K562 (cell line): ENCODE measurements around the gene HSPA14. TPM values are rescaled to one million over a fixed set of nuclear protein-coding genes. Genes with fewer than 3 reads are reported as not detected.

Experiments
- ARID4B ChIP-seq: sonication (generic); formaldehyde crosslinking; IDR thresholded peaks from 2 replicates; pipeline ENCODE4 v1.8.0; 2022; ENCODE audit warnings: mild to moderate bottlenecking, missing genetic modification reagents
- CREBBP ChIP-seq: IDR thresholded peaks from one replicate; pipeline ENCODE4 v1.6.1; 2012; ENCODE audit warnings: low read depth, mild to moderate bottlenecking, control low read depth, inconsistent platforms, low read length
- ETV1 ChIP-seq: fragments of 450-650 bp; conservative IDR thresholded peaks from 2 replicates; pipeline ENCODE4 v1.6.1; 2016; ENCODE audit warnings: missing genetic modification characterization, control low read depth, low read depth, missing compliant biosample characterization
- HCFC1 ChIP-seq: IDR thresholded peaks from 2 replicates; pipeline ENCODE4 v1.6.1; 2012; ENCODE audit warnings: low read depth, low read length, improper control_type of control experiment
- MAZ ChIP-seq, 2 experiments: fragments of 450-650 bp in 1 of 2; sonication (generic) in 1 of 2; formaldehyde crosslinking; IDR thresholded peaks in 1 of 2; conservative IDR thresholded peaks in 1 of 2; 2 replicates each; pipeline versions ENCODE4 v1.4.0 to v1.5.0; 2020; ENCODE audit warnings: mild to moderate bottlenecking in 1 of 2, missing genetic modification reagents in 1 of 2
- MEF2D ChIP-seq: conservative IDR thresholded peaks from 2 replicates; pipeline ENCODE4 v1.6.1; 2016; ENCODE audit warnings: low read depth, missing genetic modification characterization, missing compliant biosample characterization
- SP1 ChIP-seq: sonication (generic); formaldehyde crosslinking; IDR thresholded peaks from 2 replicates; pipeline ENCODE4 v1.8.1; 2022; ENCODE audit warnings: mild to moderate bottlenecking, missing genetic modification reagents
- ZNF143 ChIP-seq: sonication (generic); formaldehyde crosslinking; IDR thresholded peaks from 2 replicates; pipeline ENCODE4 v1.9.0; 2022; ENCODE audit warnings: mild to moderate bottlenecking, missing genetic modification reagents
- ZNF197 ChIP-seq: fragments of 200-800 bp; sonication (Bioruptor generic); IDR thresholded peaks from 2 replicates; pipeline ENCODE4 v1.6.1; 2016; ENCODE audit warnings: low read depth, missing genetic modification characterization, missing compliant biosample characterization
- ZNF395 ChIP-seq: fragments of 200-800 bp; sonication (Bioruptor generic); IDR thresholded peaks from 2 replicates; pipeline ENCODE4 v1.6.1; 2017; ENCODE audit warnings: missing genetic modification characterization, missing compliant biosample characterization
- ZNF449 ChIP-seq: fragments of 250-450 bp; sonication (Bioruptor Pico); IDR thresholded peaks from 2 replicates; pipeline ENCODE4 v1.8.0; 2022; ENCODE audit warnings: moderate library complexity, mild to moderate bottlenecking, inconsistent platforms
- ZNF644 ChIP-seq: fragments of 200-800 bp; sonication (Bioruptor generic); IDR thresholded peaks from 2 replicates; pipeline ENCODE4 v1.6.1; 2016; ENCODE audit warnings: low read depth, missing genetic modification characterization, missing compliant biosample characterization
- ZNF76 ChIP-seq: fragments of 250-450 bp; sonication (Bioruptor Pico); IDR thresholded peaks from 2 replicates; pipeline ENCODE4 v1.4.0; 2020; ENCODE audit warnings: mild to moderate bottlenecking, moderate library complexity, borderline replicate concordance
- ZNF79 ChIP-seq: fragments of 250-450 bp; sonication (Bioruptor Pico); IDR thresholded peaks from 2 replicates; pipeline ENCODE4 v1.4.0; 2020; ENCODE audit warnings: low read depth, mild to moderate bottlenecking, moderate library complexity
- polyA plus RNA-seq, 8 experiments: library from polyadenylated mRNA; depleted of rRNA in 4 of 8; stranded (reverse) in 5 of 8; unstranded in 3 of 8; fragments of >200 nt; fragmentation: Nextera tagmentation in 2 of 8; fragmentation: Illumina TruSeq in 1 of 8; extraction: Ambion mirVana in 2 of 8; extraction: Trizol in 1 of 8; gene quantifications; 2 replicates each; pipeline versions ENCODE4 v1.2.1 to v1.2.3, GENCODE V29; 2011 to 2014; ENCODE audit warnings: inconsistent platforms in 1 of 8, missing spikeins in 1 of 8
- total RNA-seq, 7 experiments: library from RNA; depleted of rRNA in 6 of 7; stranded (reverse); fragments of >200 nt in 6 of 7; fragmentation: Illumina TruSeq in 2 of 7; extraction: Trizol in 2 of 7; gene quantifications; 2 replicates each; pipeline versions ENCODE4 v1.2.1 to v1.2.3, GENCODE V29; 2011 to 2021; ENCODE audit warnings: low replicate concordance in 1 of 7
- TF ChIP-seq, protein P1 (sequence below): sonication (generic); formaldehyde crosslinking; IDR thresholded peaks from 2 replicates; pipeline ENCODE4 v1.8.0; 2022; ENCODE audit warnings: mild to moderate bottlenecking, missing genetic modification reagents, borderline replicate concordance
- TF ChIP-seq, protein P2 (sequence below), 3 experiments: IDR thresholded peaks in 2 of 3; conservative IDR thresholded peaks in 1 of 3; 2 replicates each; pipeline ENCODE4 v1.5.1; 2011 to 2012; ENCODE audit warnings: low read length in 3 of 3, mild to moderate bottlenecking in 3 of 3, control low read depth in 2 of 3, improper control_type of control experiment in 1 of 3, inconsistent platforms in 1 of 3, low read depth in 1 of 3, mixed read lengths in 1 of 3, moderate library complexity in 1 of 3; ENCODE audit not compliant: insufficient read depth in 2 of 3

The HSPA14 gene
- total and polyA plus RNA-seq, 9 of the 15 experiments (the other 6 are each of a cell fraction or from before 2014, with no cell fraction given) = 41.9 to 75.0 (median 63.2) TPM

DNA sequence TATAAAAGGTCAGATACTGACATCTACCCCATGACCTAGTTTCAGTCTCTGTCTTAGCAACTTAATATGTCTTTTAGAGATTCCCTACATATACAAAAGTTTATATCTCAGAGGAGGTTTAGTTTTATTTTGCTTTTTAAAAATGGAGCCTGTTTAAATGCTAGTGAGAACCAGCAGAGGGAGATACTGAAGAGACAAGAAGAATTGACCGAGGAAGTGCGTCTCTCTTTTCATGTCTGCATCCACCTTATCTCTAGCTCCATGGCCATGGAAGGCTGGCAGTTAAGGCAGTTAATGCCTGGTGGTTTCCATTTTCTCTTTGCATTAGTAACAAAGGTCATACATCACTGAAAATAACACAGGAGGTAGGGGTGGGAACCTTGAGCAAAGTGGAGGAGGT, 51.2 kb downstream of the HSPA14 start (continued):
- TF ChIP-seq ZNF449 (CRISPR knock-in tag) (no peak), ZNF143 (CRISPR knock-in tag) (no peak), ETV1 (tag) (peak; percentile 18; the same call in 1 of the 2 replicates), ZNF395 (CRISPR knock-in tag) (0 out of 2 replicates have a peak, but pooled peaks have one; percentile 28), ZNF76 (CRISPR knock-in tag) (no peak), ZNF197 (CRISPR knock-in tag) (no peak), MAZ (CRISPR knock-in tag; conservative IDR thresholded peaks at IDR 0.05 in 1 of 2, IDR thresholded peaks at IDR 0.05 in 1 of 2) (no peak), CREBBP (no peak), SP1 (CRISPR knock-in tag) (no peak), MEF2D (tag) (no peak), ZNF79 (CRISPR knock-in tag) (no peak), ARID4B (CRISPR knock-in tag) (no peak), ZNF644 (tag) (peak; percentile 72; the same call in 1 of the 2 replicates), HCFC1 (0 out of 2 replicates have a peak, but pooled peaks have one; percentile 20)
- TF ChIP-seq, protein P1, sequence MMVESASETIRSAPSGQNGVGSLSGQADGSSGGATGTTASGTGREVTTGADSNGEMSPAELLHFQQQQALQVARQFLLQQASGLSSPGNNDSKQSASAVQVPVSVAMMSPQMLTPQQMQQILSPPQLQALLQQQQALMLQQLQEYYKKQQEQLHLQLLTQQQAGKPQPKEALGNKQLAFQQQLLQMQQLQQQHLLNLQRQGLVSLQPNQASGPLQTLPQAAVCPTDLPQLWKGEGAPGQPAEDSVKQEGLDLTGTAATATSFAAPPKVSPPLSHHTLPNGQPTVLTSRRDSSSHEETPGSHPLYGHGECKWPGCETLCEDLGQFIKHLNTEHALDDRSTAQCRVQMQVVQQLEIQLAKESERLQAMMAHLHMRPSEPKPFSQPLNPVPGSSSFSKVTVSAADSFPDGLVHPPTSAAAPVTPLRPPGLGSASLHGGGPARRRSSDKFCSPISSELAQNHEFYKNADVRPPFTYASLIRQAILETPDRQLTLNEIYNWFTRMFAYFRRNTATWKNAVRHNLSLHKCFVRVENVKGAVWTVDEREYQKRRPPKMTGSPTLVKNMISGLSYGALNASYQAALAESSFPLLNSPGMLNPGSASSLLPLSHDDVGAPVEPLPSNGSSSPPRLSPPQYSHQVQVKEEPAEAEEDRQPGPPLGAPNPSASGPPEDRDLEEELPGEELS (CRISPR knock-in tag) = no peak
- TF ChIP-seq, protein P2, sequence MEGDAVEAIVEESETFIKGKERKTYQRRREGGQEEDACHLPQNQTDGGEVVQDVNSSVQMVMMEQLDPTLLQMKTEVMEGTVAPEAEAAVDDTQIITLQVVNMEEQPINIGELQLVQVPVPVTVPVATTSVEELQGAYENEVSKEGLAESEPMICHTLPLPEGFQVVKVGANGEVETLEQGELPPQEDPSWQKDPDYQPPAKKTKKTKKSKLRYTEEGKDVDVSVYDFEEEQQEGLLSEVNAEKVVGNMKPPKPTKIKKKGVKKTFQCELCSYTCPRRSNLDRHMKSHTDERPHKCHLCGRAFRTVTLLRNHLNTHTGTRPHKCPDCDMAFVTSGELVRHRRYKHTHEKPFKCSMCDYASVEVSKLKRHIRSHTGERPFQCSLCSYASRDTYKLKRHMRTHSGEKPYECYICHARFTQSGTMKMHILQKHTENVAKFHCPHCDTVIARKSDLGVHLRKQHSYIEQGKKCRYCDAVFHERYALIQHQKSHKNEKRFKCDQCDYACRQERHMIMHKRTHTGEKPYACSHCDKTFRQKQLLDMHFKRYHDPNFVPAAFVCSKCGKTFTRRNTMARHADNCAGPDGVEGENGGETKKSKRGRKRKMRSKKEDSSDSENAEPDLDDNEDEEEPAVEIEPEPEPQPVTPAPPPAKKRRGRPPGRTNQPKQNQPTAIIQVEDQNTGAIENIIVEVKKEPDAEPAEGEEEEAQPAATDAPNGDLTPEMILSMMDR (IDR thresholded peaks at IDR 0.05 in 2 of 3, conservative IDR thresholded peaks at IDR 0.05 in 1 of 3; ENCODE audit: insufficient read depth in 2 of 3, low read depth in 1 of 3, low read length in 3 of 3) = peak; percentile 40 to 72 (median 61); a peak in 5 of 6 replicates
